Endothelial cell of umbilical vein (primary cell): Measurements from ENCODE around the gene PID1. TPM values are rescaled to one million over a fixed set of nuclear protein-coding genes. Genes with fewer than 3 reads are reported as not detected.

Source experiments
- BruUV-seq: library from RNA; stranded (reverse); fragments of 400-500 nt; replicated peaks from 2 replicates; lab custom pipeline; 2021; lab: Mats Ljungman, UMichigan
- CTCF ChIA-PET: fragments of 300-600, 350-600 bp; sonication (Branson Sonifier 250); formaldehyde crosslinking; loops from one replicate; lab custom pipeline; 2021; ENCODE audit warnings: antibody characterized with exemption, inconsistent platforms; lab: Charles Lee
- POLR2A ChIA-PET: fragments of 300-600, 350-600 bp; sonication (Branson Sonifier 250); formaldehyde crosslinking; loops from one replicate; lab custom pipeline; 2021; ENCODE audit warnings: antibody characterized with exemption, inconsistent platforms; lab: Charles Lee
- DNase-seq: peaks from one replicate; pipeline ENCODE4 v3.0.0-alpha.2; 2011; ENCODE audit warnings: low read depth, low spot score
- FAIRE-seq: peaks from 2 replicates; lab custom pipeline; 2011; peaks lifted over from hg19 to GRCh38; lab: Jason Lieb, UNC
- H2AFZ ChIP-seq: 2 replicates; pipeline ENCODE4 v1.6.0; 2012; ENCODE audit warnings: low read depth, low read length, control low read depth, inconsistent platforms
- H3K27ac ChIP-seq: 2 replicates; pipeline ENCODE4 v1.5.1; 2011; ENCODE audit warnings: low read depth, mild to moderate bottlenecking, control low read depth, low read length, moderate library complexity; ENCODE audit not compliant: insufficient read depth
- H3K27me3 ChIP-seq, 2 experiments: 2 replicates each; pipeline versions ENCODE4 v1.6.0 to v1.6.1; 2011; ENCODE audit warnings: low read length in 2 of 2, mixed read lengths in 1 of 2; ENCODE audit not compliant: control insufficient read depth in 2 of 2, insufficient read depth in 2 of 2
- H3K36me3 ChIP-seq, 2 experiments: 2 replicates in 1 of 2; 3 replicates in 1 of 2; pipeline ENCODE4 v1.5.1; 2011; ENCODE audit warnings: low read length in 2 of 2, mild to moderate bottlenecking in 1 of 2, moderate library complexity in 1 of 2; ENCODE audit not compliant: control insufficient read depth in 2 of 2, insufficient read depth in 2 of 2; ENCODE audit errors: extremely low read depth in 1 of 2
- H3K4me1 ChIP-seq: 3 replicates; pipeline ENCODE4 v1.5.1; 2011; ENCODE audit warnings: mild to moderate bottlenecking, low read length; ENCODE audit not compliant: control insufficient read depth, insufficient read depth; ENCODE audit errors: extremely low read depth
- H3K4me2 ChIP-seq: 2 replicates; pipeline ENCODE4 v1.6.1; 2011; ENCODE audit warnings: low read length, control low read depth, mixed read lengths; ENCODE audit not compliant: insufficient read depth
- H3K4me3 ChIP-seq, 3 experiments: fragments of 200-600 bp in 1 of 3; sonication (generic), shearing (Covaris generic) in 1 of 3; replicated peaks in 1 of 3; 2 replicates each; pipeline ENCODE4 v1.5.1; 2011 to 2016; ENCODE audit warnings: control low read depth in 3 of 3, low read length in 3 of 3, mild to moderate bottlenecking in 2 of 3, inconsistent platforms in 1 of 3, low read depth in 1 of 3, moderate library complexity in 1 of 3; ENCODE audit not compliant: insufficient read depth in 1 of 3
- H3K79me2 ChIP-seq: 2 replicates; pipeline ENCODE4 v1.6.0; 2012; ENCODE audit warnings: low read length, inconsistent platforms; ENCODE audit not compliant: control insufficient read depth, insufficient read depth
- H3K9ac ChIP-seq: replicated peaks from 2 replicates; pipeline ENCODE3; 2011; ENCODE audit warnings: low read length, control low read depth; ENCODE audit not compliant: insufficient read depth; ENCODE audit errors: extremely low read depth
- H3K9me1 ChIP-seq: replicated peaks from 3 replicates; pipeline ENCODE4 v1.6.0; 2011; ENCODE audit warnings: mild to moderate bottlenecking, low read length; ENCODE audit not compliant: control insufficient read depth, insufficient read depth; ENCODE audit errors: extremely low read depth
- H3K9me3 ChIP-seq: replicated peaks from 2 replicates; pipeline ENCODE4 v1.5.1; 2012; ENCODE audit warnings: low read length, inconsistent platforms; ENCODE audit not compliant: control insufficient read depth, insufficient read depth
- H4K20me1 ChIP-seq: replicated peaks from 2 replicates; pipeline ENCODE3; 2011; ENCODE audit warnings: mild to moderate bottlenecking, low read length; ENCODE audit not compliant: control insufficient read depth, insufficient read depth; ENCODE audit errors: extremely low read depth
- EZH2 ChIP-seq: IDR thresholded peaks from 2 replicates; pipeline ENCODE4 v1.6.1; 2012; ENCODE audit warnings: borderline replicate concordance, low read depth, mild to moderate bottlenecking, moderate library complexity, low read length, inconsistent platforms; ENCODE audit not compliant: severe bottlenecking
- FOS ChIP-seq: IDR thresholded peaks from 2 replicates; pipeline ENCODE4 v1.6.1; 2011; ENCODE audit warnings: mild to moderate bottlenecking, low read length, moderate library complexity, borderline replicate concordance; ENCODE audit not compliant: insufficient read depth
- GATA2 ChIP-seq: IDR thresholded peaks from 2 replicates; pipeline ENCODE4 v1.7.0; 2011; ENCODE audit warnings: low read depth, mild to moderate bottlenecking, moderate library complexity, mixed read lengths, low read length; ENCODE audit not compliant: insufficient read length, insufficient read depth
- JUN ChIP-seq: IDR thresholded peaks from 2 replicates; pipeline ENCODE4 v1.6.1; 2011; ENCODE audit warnings: borderline replicate concordance, low read depth; ENCODE audit not compliant: insufficient read length, insufficient read depth
- MAX ChIP-seq: IDR thresholded peaks from 2 replicates; pipeline ENCODE4 v1.6.1; 2011; ENCODE audit not compliant: insufficient read depth, insufficient read length
- MYC ChIP-seq: IDR thresholded peaks from one replicate; pipeline ENCODE4 v1.6.1; 2011; ENCODE audit warnings: mild to moderate bottlenecking, low read depth, low read length
- POLR2A ChIP-seq: IDR thresholded peaks from 2 replicates; pipeline ENCODE4 v1.6.1; 2012; ENCODE audit warnings: low read depth, mild to moderate bottlenecking, control low read depth, low read length
- POLR2AphosphoS5 ChIP-seq: IDR thresholded peaks from 2 replicates; pipeline ENCODE4 v1.6.1; 2012; ENCODE audit warnings: low read depth, mild to moderate bottlenecking, control low read depth, low read length, moderate library complexity; ENCODE audit not compliant: insufficient read depth
- dilution Hi-C: fragments of 300-500 bp; cut with MboI; formaldehyde crosslinking; loops from one replicate; pipeline ENCODE4 v1.15.0; 2019; ENCODE audit warnings: low sequenced_read_pairs; ENCODE audit not compliant: extremely low pct_ligation_motif_present
- intact Hi-C: fragments of 100-400 bp; cut with micrococcal nuclease; formaldehyde crosslinking; loops from one replicate; pipeline ENCODE4 v1.10.0; 2022
- polyA plus RNA-seq, 4 experiments: library from polyadenylated mRNA; depleted of rRNA in 3 of 4; stranded (reverse) in 3 of 4; unstranded in 1 of 4; fragments of >200 nt; gene quantifications; 2 replicates each; pipeline versions ENCODE4 v1.2.1 to v1.2.3, GENCODE V29; 2011 to 2012; ENCODE audit warnings: missing spikeins in 1 of 4
- total RNA-seq: library from RNA; stranded (reverse); gene quantifications from 2 replicates; pipeline ENCODE4 v1.2.3, GENCODE V29; 2021
- TF ChIP-seq, protein P1 (sequence below), 2 donors: IDR thresholded peaks; 1 replicate in 1 of 2; 2 replicates in 1 of 2; pipeline ENCODE4 v1.5.1; 2011; ENCODE audit warnings: low read length in 2 of 2, mild to moderate bottlenecking in 2 of 2, moderate library complexity in 2 of 2, control low read depth in 1 of 2, inconsistent platforms in 1 of 2, low read depth in 1 of 2; ENCODE audit not compliant: insufficient read depth in 1 of 2; ENCODE audit errors: extremely low read depth in 1 of 2

Gene PID1
- total and polyA plus RNA-seq, 2 donors (not counting 3 experiments of a cell fraction or from before 2014, with no cell fraction given): not detected

GRCh38 chr2:229230911-229231310, 40.2 kb downstream of the PID1 start:
- CTCF ChIA-PET: no interaction called here
- POLR2A ChIA-PET: no interaction called here
- FAIRE-seq: no peak

More at GRCh38 chr2:229230911-229231310, 40.2 kb downstream of the PID1 start:
- Histone ChIP-seq H2AFZ (no peak overlapping the region), H3K36me3 (no peaks in the 10 kb centered on the region), H3K27me3 (no peaks in the 10 kb centered on the region), H3K4me3 (no peak overlapping the region), H3K9ac (no peak overlapping the region), H3K4me2 (no peak overlapping the region), H4K20me1 (no peaks in the 10 kb centered on the region), H3K27ac (no peak overlapping the region), H3K9me3 (no peaks in the 10 kb centered on the region), H3K79me2 (no peaks in the 10 kb centered on the region), H3K4me1 (no peaks in the 10 kb centered on the region), H3K9me1 (no peaks in the 10 kb centered on the region)
- intact Hi-C loops (no loop called here), dilution Hi-C loops (no loop called here)
- no peak for DNase-seq
- TF ChIP-seq FOS: no peak
- TF ChIP-seq, protein P1, sequence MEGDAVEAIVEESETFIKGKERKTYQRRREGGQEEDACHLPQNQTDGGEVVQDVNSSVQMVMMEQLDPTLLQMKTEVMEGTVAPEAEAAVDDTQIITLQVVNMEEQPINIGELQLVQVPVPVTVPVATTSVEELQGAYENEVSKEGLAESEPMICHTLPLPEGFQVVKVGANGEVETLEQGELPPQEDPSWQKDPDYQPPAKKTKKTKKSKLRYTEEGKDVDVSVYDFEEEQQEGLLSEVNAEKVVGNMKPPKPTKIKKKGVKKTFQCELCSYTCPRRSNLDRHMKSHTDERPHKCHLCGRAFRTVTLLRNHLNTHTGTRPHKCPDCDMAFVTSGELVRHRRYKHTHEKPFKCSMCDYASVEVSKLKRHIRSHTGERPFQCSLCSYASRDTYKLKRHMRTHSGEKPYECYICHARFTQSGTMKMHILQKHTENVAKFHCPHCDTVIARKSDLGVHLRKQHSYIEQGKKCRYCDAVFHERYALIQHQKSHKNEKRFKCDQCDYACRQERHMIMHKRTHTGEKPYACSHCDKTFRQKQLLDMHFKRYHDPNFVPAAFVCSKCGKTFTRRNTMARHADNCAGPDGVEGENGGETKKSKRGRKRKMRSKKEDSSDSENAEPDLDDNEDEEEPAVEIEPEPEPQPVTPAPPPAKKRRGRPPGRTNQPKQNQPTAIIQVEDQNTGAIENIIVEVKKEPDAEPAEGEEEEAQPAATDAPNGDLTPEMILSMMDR (IDR thresholded peaks at IDR 0.05; ENCODE audit: extremely low read depth in 1 of 2, insufficient read depth in 1 of 2, low read depth in 1 of 2, low read length in 2 of 2): no peak
- TF ChIP-seq EZH2: no peak
- no peak for TF ChIP-seq GATA2
- no peak for TF ChIP-seq MYC
- no peak for TF ChIP-seq JUN
- no peak for TF ChIP-seq MAX
- TF ChIP-seq POLR2A: no peak
- TF ChIP-seq POLR2AphosphoS5: no peak
- BruUV-seq: no TSS peak
